ENCODE measurements around the gene FAM107B. TPM values are rescaled to one million over a fixed set of nuclear protein-coding genes. Genes with fewer than 3 reads are reported as not detected.

Gene FAM107B
- total RNA-seq, 6 donors from 2014 or later: 44.0 to 136 (median 77.0) TPM

DNA sequence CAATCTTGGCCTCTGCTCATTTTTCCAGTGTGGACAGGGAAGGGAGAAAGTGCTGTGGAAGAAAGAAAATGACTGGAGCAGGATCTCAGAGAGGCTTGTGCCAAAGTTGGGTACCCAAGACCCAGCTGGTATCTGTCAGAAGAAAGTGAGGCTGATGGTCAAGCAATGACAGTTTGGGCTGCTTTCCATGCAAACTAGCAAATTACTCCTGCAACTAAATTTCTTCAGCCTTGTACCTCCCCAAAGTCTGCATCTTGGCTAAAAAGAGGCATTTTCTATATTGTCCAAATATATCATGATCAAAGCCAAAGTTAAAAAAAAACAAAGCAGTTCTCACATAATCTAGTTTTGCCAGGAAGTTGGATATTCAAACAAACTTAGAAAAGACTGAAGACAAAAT is 235.5 kb downstream of the FAM107B start:
- H3K36me3 ChIP-seq: peaks cover 0 to 6% (median 0%) of the 10 kb centered on the region in 4 donors
- DNase-seq: no peak
- no peak for ATAC-seq (ENCODE audit: low FRiP score in 2 of 2)
- no peak overlapping the region for H3K4me3 ChIP-seq
- H3K27me3 ChIP-seq: no peaks in the 10 kb centered on the region
- H3K27ac ChIP-seq: no peak overlapping the region
- H3K9me3 ChIP-seq: no peaks in the 10 kb centered on the region
- no peak for TF ChIP-seq EP300 (IDR thresholded peaks at IDR 0.05)
- TF ChIP-seq POLR2AphosphoS5 (IDR thresholded peaks at IDR 0.05): no peak
- no peak for TF ChIP-seq POLR2A (IDR thresholded peaks at IDR 0.05)
- TF ChIP-seq, protein P1, sequence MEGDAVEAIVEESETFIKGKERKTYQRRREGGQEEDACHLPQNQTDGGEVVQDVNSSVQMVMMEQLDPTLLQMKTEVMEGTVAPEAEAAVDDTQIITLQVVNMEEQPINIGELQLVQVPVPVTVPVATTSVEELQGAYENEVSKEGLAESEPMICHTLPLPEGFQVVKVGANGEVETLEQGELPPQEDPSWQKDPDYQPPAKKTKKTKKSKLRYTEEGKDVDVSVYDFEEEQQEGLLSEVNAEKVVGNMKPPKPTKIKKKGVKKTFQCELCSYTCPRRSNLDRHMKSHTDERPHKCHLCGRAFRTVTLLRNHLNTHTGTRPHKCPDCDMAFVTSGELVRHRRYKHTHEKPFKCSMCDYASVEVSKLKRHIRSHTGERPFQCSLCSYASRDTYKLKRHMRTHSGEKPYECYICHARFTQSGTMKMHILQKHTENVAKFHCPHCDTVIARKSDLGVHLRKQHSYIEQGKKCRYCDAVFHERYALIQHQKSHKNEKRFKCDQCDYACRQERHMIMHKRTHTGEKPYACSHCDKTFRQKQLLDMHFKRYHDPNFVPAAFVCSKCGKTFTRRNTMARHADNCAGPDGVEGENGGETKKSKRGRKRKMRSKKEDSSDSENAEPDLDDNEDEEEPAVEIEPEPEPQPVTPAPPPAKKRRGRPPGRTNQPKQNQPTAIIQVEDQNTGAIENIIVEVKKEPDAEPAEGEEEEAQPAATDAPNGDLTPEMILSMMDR (IDR thresholded peaks at IDR 0.05): no peak
- H3K4me1 ChIP-seq: peaks cover 14 to 31% (median 29%) of the 10 kb centered on the region in 4 donors

- Histone ChIP-seq H3K9me3 (no peaks in the 10 kb centered on the region), H3K27me3 (no peaks in the 10 kb centered on the region), H3K4me1 (peaks cover 0 to 17% (median 13%) of the 10 kb centered on the region in 4 donors), H3K4me3 (no peak overlapping the region), H3K27ac (peak overlapping the region in 2 of 4 donors; percentile 23 to 30), H3K36me3 (peaks cover 0 to 10% (median 4%) of the 10 kb centered on the region in 4 donors)
- DNase-seq (peak in 1 of 2 donors; percentile 86), ATAC-seq (ENCODE audit: low FRiP score in 2 of 2) (peak; percentile 68 to 78)
- 65 to 70% methylated on average over 21 of the region's 21 CpGs for WGBS, 2 donors
- TF ChIP-seq POLR2AphosphoS5 (IDR thresholded peaks at IDR 0.05): no peak
- TF ChIP-seq, protein P1 (IDR thresholded peaks at IDR 0.05): peak; percentile 39 to 78 (median 61)
These were observed 238.2 kb downstream of the FAM107B start for GRCh38 chr10:14536241-14537213.

DNA sequence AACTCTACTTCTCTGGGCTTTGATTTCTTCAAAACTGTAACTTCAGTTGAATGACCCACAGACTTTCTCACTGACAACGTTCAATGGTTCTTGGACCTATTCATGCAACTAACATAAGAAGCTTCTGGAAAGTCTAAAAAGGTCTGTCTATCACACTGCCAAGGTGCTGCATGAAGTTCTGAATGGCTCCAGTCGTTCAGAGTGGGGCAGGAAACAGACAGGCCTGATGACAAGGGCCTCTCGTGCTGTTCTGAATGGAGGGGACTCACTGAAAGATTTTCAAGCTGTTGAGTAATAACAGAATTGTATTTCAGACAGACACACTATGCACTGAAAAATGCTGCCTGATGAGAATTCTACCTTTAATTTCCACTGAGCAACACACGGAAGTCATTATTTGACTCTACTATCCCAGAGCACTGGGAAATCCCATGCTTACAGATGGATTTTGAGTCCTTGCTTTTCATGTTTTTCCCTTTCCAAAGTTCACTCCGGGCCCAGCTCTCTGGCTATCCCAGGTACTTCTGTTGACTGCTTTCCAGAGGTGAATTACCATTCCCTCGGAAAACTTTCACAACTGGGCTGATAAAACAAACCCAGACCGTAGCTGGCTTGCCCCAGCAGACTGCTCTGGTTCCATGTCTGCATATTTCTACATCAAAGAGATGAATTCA is 239.1 kb downstream of the FAM107B start:
- TF ChIP-seq EP300 (IDR thresholded peaks at IDR 0.05): no peak
- no peak for TF ChIP-seq POLR2A (IDR thresholded peaks at IDR 0.05)
- no peak for TF ChIP-seq POLR2AphosphoS5 (IDR thresholded peaks at IDR 0.05)
- TF ChIP-seq, protein P1 (IDR thresholded peaks at IDR 0.05): no peak
- no peak for DNase-seq
- Histone ChIP-seq H3K27ac (no peak overlapping the region), H3K4me3 (no peak overlapping the region), H3K4me1 (peaks cover 0 to 17% (median 13%) of the 10 kb centered on the region in 4 donors), H3K27me3 (no peaks in the 10 kb centered on the region), H3K9me3 (no peaks in the 10 kb centered on the region), H3K36me3 (peaks cover 0 to 10% (median 2%) of the 10 kb centered on the region in 4 donors)
- no peak for ATAC-seq (ENCODE audit: low FRiP score in 2 of 2)
- 74 to 76% methylated on average over 7 of the region's 7 CpGs for WGBS, 2 donors

- no peaks in the 10 kb centered on the region for H3K9me3 ChIP-seq
- peaks cover 0 to 17% (median 5%) of the 10 kb centered on the region in 4 donors for H3K4me1 ChIP-seq
- ATAC-seq (ENCODE audit: low FRiP score in 2 of 2) (no peak), DNase-seq (no peak)
- H3K36me3 ChIP-seq: peaks cover 0 to 23% (median 6%) of the 10 kb centered on the region in 4 donors
- H3K27me3 ChIP-seq: no peaks in the 10 kb centered on the region
- no peak overlapping the region for H3K27ac ChIP-seq
- 91 to 99% methylated on average over 7 of the region's 7 CpGs for WGBS, 2 donors
- no peak overlapping the region for H3K4me3 ChIP-seq
- TF ChIP-seq POLR2AphosphoS5 (IDR thresholded peaks at IDR 0.05) (no peak), POLR2A (IDR thresholded peaks at IDR 0.05) (no peak), EP300 (IDR thresholded peaks at IDR 0.05) (no peak)
- TF ChIP-seq, protein P1 (IDR thresholded peaks at IDR 0.05): no peak
These were observed 240.5 kb downstream of the FAM107B start for GRCh38 chr10:14534152-14534551.
